ENCODE measurements around the gene BACH2. TPM values are rescaled to one million over a fixed set of nuclear protein-coding genes. Genes with fewer than 3 reads are reported as not detected.

BACH2 gene
- total RNA-seq, 6 donors from 2014 or later: 3.1 to 6.8 (median 5.3) TPM

- no peaks in the 10 kb centered on the region for H3K4me1 ChIP-seq
- no peaks in the 10 kb centered on the region for H3K9me3 ChIP-seq
- no peaks in the 10 kb centered on the region for H3K27me3 ChIP-seq
- ATAC-seq (ENCODE audit: low FRiP score in 2 of 2) (no peak), DNase-seq (no peak)
- H3K27ac ChIP-seq: no peak overlapping the region
- TF ChIP-seq POLR2AphosphoS5 (IDR thresholded peaks at IDR 0.05) (no peak), EP300 (IDR thresholded peaks at IDR 0.05) (no peak), POLR2A (IDR thresholded peaks at IDR 0.05) (no peak)
- TF ChIP-seq, protein P1, sequence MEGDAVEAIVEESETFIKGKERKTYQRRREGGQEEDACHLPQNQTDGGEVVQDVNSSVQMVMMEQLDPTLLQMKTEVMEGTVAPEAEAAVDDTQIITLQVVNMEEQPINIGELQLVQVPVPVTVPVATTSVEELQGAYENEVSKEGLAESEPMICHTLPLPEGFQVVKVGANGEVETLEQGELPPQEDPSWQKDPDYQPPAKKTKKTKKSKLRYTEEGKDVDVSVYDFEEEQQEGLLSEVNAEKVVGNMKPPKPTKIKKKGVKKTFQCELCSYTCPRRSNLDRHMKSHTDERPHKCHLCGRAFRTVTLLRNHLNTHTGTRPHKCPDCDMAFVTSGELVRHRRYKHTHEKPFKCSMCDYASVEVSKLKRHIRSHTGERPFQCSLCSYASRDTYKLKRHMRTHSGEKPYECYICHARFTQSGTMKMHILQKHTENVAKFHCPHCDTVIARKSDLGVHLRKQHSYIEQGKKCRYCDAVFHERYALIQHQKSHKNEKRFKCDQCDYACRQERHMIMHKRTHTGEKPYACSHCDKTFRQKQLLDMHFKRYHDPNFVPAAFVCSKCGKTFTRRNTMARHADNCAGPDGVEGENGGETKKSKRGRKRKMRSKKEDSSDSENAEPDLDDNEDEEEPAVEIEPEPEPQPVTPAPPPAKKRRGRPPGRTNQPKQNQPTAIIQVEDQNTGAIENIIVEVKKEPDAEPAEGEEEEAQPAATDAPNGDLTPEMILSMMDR (IDR thresholded peaks at IDR 0.05): no peak
- H3K36me3 ChIP-seq: no peaks in the 10 kb centered on the region
- 94 to 99% methylated on average over 4 to 6 of the region's 6 CpGs for WGBS, 2 donors
- H3K4me3 ChIP-seq: no peak overlapping the region
Measured at GRCh38 chr6:90024633-90025032, 272.0 kb downstream of the BACH2 start.

- Histone ChIP-seq H3K27me3 (no peaks in the 10 kb centered on the region), H3K9me3 (no peaks in the 10 kb centered on the region), H3K4me3 (no peak overlapping the region), H3K36me3 (no peaks in the 10 kb centered on the region), H3K4me1 (no peaks in the 10 kb centered on the region), H3K27ac (no peak overlapping the region)
- DNase-seq (no peak), ATAC-seq (ENCODE audit: low FRiP score in 2 of 2) (no peak)
- WGBS, 2 donors: 53 to 55% methylated on average over 2 of the region's 2 CpGs
- TF ChIP-seq POLR2A (IDR thresholded peaks at IDR 0.05) (no peak), POLR2AphosphoS5 (IDR thresholded peaks at IDR 0.05) (no peak), EP300 (IDR thresholded peaks at IDR 0.05) (no peak)
- TF ChIP-seq, protein P1 (IDR thresholded peaks at IDR 0.05): no peak
Measured at GRCh38 chr6:90021711-90022110, 274.9 kb downstream of the BACH2 start.

GRCh38 chr6:90020746-90021145 is 275.9 kb downstream of the BACH2 start:
- no peaks in the 10 kb centered on the region for H3K36me3 ChIP-seq
- TF ChIP-seq, protein P1 (IDR thresholded peaks at IDR 0.05): no peak
- no peak for TF ChIP-seq EP300 (IDR thresholded peaks at IDR 0.05)
- no peak for TF ChIP-seq POLR2AphosphoS5 (IDR thresholded peaks at IDR 0.05)
- no peaks in the 10 kb centered on the region for H3K4me1 ChIP-seq
- H3K27me3 ChIP-seq: no peaks in the 10 kb centered on the region
- no peak overlapping the region for H3K27ac ChIP-seq
- no peaks in the 10 kb centered on the region for H3K9me3 ChIP-seq
- ATAC-seq (ENCODE audit: low FRiP score in 2 of 2): no peak
- 80 to 83% methylated on average over 2 of the region's 2 CpGs for WGBS, 2 donors
- DNase-seq: no peak
- H3K4me3 ChIP-seq: no peak overlapping the region

GRCh38 chr6:90019216-90019615 is 277.4 kb downstream of the BACH2 start:
- Histone ChIP-seq H3K9me3 (no peaks in the 10 kb centered on the region), H3K4me3 (no peak overlapping the region), H3K4me1 (no peaks in the 10 kb centered on the region), H3K36me3 (no peaks in the 10 kb centered on the region), H3K27me3 (no peaks in the 10 kb centered on the region), H3K27ac (no peak overlapping the region)
- no peak for ATAC-seq (ENCODE audit: low FRiP score in 2 of 2)
- no peak for TF ChIP-seq POLR2A (IDR thresholded peaks at IDR 0.05)
- WGBS, 2 donors: 100% methylated on average over 1 of the region's 1 CpG
- no peak for DNase-seq

DNA sequence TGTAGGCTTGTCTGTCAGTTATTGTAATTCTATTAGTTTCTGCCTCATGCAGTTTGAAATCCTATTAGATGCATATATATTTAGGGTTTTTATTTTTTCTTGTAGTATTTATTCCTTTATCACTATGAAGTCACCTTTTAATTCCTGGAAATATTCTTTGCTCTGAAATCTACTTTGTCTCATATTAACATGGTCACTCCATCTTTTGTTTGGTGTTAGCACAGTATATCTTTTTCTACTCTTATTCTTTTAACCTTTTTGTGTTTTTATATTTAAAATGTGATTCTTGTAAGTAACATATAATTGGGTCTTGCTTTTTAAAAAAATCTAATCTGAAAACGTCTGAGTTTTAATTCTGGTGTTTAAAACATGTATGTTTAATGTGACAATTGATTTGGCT is 280.8 kb downstream of the BACH2 start:
- no peak overlapping the region for H3K4me3 ChIP-seq
- no peaks in the 10 kb centered on the region for H3K36me3 ChIP-seq
- H3K9me3 ChIP-seq: no peaks in the 10 kb centered on the region
- no peaks in the 10 kb centered on the region for H3K4me1 ChIP-seq
- ATAC-seq (ENCODE audit: low FRiP score in 2 of 2): no peak
- H3K27me3 ChIP-seq: no peaks in the 10 kb centered on the region
- WGBS, 2 donors: 62 to 69% methylated on average over 1 of the region's 1 CpG
- TF ChIP-seq, protein P1 (IDR thresholded peaks at IDR 0.05): no peak
- TF ChIP-seq EP300 (IDR thresholded peaks at IDR 0.05) (no peak), POLR2A (IDR thresholded peaks at IDR 0.05) (no peak), POLR2AphosphoS5 (IDR thresholded peaks at IDR 0.05) (no peak)
- H3K27ac ChIP-seq: no peak overlapping the region
- DNase-seq: no peak

Data from upper lobe of left lung (tissue), 6 donors.